ENCODE results near the gene PRSS56.

DNA sequence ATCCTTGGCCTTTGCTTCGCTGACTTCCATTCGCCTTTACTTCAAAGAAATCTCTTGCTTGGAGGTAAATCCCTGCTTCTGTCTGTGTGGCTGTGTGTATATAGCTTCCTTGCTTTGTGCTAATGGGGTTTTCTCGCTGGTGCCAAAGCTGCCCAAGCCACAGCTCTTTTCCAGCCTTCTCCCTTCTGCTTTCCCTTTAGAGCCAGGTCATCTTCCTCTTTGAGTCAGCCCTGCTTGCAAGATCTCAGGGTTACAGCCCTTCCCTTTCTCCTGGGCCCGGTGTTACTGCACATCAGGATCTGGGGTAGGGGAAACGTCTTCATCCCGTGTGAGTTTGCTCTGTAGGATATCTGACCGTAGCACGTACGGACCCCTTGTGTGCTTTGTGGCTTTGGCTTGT, 49.4 kb downstream of the PRSS56 start:
- TF ChIP-seq, protein P1, sequence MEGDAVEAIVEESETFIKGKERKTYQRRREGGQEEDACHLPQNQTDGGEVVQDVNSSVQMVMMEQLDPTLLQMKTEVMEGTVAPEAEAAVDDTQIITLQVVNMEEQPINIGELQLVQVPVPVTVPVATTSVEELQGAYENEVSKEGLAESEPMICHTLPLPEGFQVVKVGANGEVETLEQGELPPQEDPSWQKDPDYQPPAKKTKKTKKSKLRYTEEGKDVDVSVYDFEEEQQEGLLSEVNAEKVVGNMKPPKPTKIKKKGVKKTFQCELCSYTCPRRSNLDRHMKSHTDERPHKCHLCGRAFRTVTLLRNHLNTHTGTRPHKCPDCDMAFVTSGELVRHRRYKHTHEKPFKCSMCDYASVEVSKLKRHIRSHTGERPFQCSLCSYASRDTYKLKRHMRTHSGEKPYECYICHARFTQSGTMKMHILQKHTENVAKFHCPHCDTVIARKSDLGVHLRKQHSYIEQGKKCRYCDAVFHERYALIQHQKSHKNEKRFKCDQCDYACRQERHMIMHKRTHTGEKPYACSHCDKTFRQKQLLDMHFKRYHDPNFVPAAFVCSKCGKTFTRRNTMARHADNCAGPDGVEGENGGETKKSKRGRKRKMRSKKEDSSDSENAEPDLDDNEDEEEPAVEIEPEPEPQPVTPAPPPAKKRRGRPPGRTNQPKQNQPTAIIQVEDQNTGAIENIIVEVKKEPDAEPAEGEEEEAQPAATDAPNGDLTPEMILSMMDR (IDR thresholded peaks at IDR 0.05) = no peak
- TF ChIP-seq ZFX (IDR thresholded peaks at IDR 0.05; ENCODE audit: borderline replicate concordance) = no peak
